ENCODE measurements around the gene COQ3.

The COQ3 gene

DNA sequence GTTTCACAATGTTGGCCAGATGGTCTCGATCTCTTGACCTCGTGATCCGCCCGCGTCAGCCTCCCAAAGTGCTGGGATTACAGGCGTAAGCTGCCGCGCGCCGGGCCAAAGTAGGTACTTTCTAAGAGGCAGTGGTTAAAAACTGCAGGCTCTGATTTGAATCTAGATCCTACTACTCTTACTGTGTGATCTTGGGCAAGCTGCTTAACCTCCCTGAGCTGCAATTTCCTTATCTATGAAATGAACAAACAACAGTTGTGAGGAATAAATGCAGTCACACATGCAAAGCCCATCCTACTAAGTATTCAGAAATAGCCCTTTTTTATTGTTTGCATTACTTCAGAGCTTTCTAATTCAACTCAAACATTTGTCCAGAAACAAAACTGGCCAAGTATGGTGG, 47.4 kb downstream of the COQ3 start:
- no peaks in the 10 kb centered on the region for H3K79me2 ChIP-seq (ENCODE audit: low read length)
- H3K4me3 ChIP-seq (ENCODE audit: low read length), result no peak overlapping the region
- H3K9ac ChIP-seq (ENCODE audit: low read length), result no peak overlapping the region
- H2AFZ ChIP-seq (ENCODE audit: low read depth, low read length), result no peak overlapping the region
- H3K4me1 ChIP-seq (ENCODE audit: low read length), result peaks cover 8% of the 10 kb centered on the region
- H3K9me3 ChIP-seq (ENCODE audit: insufficient read depth, low read length), result no peaks in the 10 kb centered on the region
- no peaks in the 10 kb centered on the region for H4K20me1 ChIP-seq (ENCODE audit: insufficient read depth, low read length)
- no peak overlapping the region for H3K4me2 ChIP-seq (ENCODE audit: low read length)
- H3K27ac ChIP-seq (ENCODE audit: low read length), result no peak overlapping the region
- TF ChIP-seq, protein P1, sequence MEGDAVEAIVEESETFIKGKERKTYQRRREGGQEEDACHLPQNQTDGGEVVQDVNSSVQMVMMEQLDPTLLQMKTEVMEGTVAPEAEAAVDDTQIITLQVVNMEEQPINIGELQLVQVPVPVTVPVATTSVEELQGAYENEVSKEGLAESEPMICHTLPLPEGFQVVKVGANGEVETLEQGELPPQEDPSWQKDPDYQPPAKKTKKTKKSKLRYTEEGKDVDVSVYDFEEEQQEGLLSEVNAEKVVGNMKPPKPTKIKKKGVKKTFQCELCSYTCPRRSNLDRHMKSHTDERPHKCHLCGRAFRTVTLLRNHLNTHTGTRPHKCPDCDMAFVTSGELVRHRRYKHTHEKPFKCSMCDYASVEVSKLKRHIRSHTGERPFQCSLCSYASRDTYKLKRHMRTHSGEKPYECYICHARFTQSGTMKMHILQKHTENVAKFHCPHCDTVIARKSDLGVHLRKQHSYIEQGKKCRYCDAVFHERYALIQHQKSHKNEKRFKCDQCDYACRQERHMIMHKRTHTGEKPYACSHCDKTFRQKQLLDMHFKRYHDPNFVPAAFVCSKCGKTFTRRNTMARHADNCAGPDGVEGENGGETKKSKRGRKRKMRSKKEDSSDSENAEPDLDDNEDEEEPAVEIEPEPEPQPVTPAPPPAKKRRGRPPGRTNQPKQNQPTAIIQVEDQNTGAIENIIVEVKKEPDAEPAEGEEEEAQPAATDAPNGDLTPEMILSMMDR (IDR thresholded peaks at IDR 0.05; ENCODE audit: low read depth, low read length), result no peak
- no peak for TF ChIP-seq EZH2phosphoT487 (IDR thresholded peaks at IDR 0.05; ENCODE audit: low read depth)
- peaks cover 5% of the 10 kb centered on the region; the same call in 1 of the 2 replicates for H3K27me3 ChIP-seq (ENCODE audit: low read depth, low read length)
- no peaks in the 10 kb centered on the region for H3K36me3 ChIP-seq (replicated peaks; ENCODE audit: low read depth, low read length)

DNA sequence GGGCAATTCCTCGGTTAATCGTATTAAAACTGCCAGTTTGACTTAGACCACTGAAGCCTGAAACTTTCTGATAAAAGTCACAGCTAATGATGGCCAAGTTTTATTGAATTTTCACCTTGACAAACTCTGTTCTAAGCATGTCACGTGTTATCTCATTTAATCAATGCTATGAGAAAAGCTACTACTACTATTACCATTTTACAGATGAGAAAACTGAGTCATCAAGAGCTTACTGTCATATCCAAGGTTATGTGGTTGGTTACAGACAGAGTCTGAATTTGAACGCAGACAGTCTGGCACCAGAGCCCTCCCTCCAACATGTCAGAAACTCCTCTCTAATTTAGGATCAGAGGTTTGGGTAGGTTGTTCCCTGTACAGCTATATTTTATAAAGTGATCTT, 48.8 kb downstream of the COQ3 start:
- Histone ChIP-seq H3K9ac (ENCODE audit: low read length) (no peak overlapping the region), H3K4me1 (ENCODE audit: low read length) (peaks cover 8% of the 10 kb centered on the region), H3K27me3 (ENCODE audit: low read depth, low read length) (no peaks in the 10 kb centered on the region), H3K36me3 (replicated peaks; ENCODE audit: low read depth, low read length) (no peaks in the 10 kb centered on the region), H3K4me3 (ENCODE audit: low read length) (no peak overlapping the region), H3K79me2 (ENCODE audit: low read length) (no peaks in the 10 kb centered on the region), H3K9me3 (ENCODE audit: insufficient read depth, low read length) (no peaks in the 10 kb centered on the region), H3K4me2 (ENCODE audit: low read length) (no peak overlapping the region), H2AFZ (ENCODE audit: low read depth, low read length) (no peak overlapping the region), H3K27ac (ENCODE audit: low read length) (no peak overlapping the region), H4K20me1 (ENCODE audit: insufficient read depth, low read length) (no peaks in the 10 kb centered on the region)
- TF ChIP-seq, protein P1 (IDR thresholded peaks at IDR 0.05; ENCODE audit: low read depth, low read length), result no peak
- TF ChIP-seq EZH2phosphoT487 (IDR thresholded peaks at IDR 0.05; ENCODE audit: low read depth), result no peak

DNA sequence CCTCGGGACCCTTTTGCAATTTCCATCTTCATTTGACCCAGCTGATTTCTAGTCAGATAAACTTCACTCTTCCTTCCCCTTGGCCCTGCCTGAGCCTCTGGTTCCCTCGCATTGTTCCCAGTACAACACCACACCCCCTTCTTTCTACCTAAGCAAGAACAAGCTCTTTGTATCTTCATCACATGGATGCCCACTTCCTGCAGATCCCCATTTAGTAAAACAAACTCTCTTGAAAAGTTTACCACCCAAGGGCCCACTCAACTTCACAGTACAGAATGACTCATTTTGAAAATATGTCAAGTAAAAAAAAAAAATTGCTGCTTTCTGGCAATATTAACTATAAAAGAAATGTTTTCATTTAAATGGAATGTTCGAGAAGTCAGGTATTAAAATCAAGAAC, 49.7 kb downstream of the COQ3 start:
- H3K4me2 ChIP-seq (ENCODE audit: low read length), result no peak overlapping the region
- no peaks in the 10 kb centered on the region for H3K9me3 ChIP-seq (ENCODE audit: insufficient read depth, low read length)
- no peaks in the 10 kb centered on the region for H3K27me3 ChIP-seq (ENCODE audit: low read depth, low read length)
- TF ChIP-seq, protein P1 (IDR thresholded peaks at IDR 0.05; ENCODE audit: low read depth, low read length), result no peak
- no peak for TF ChIP-seq EZH2phosphoT487 (IDR thresholded peaks at IDR 0.05; ENCODE audit: low read depth)
- no peak overlapping the region for H2AFZ ChIP-seq (ENCODE audit: low read depth, low read length)
- peaks cover 8% of the 10 kb centered on the region for H3K4me1 ChIP-seq (ENCODE audit: low read length)
- no peak overlapping the region for H3K4me3 ChIP-seq (ENCODE audit: low read length)
- H3K9ac ChIP-seq (ENCODE audit: low read length), result no peak overlapping the region
- no peaks in the 10 kb centered on the region for H3K36me3 ChIP-seq (replicated peaks; ENCODE audit: low read depth, low read length)
- no peak overlapping the region for H3K27ac ChIP-seq (ENCODE audit: low read length)
- no peaks in the 10 kb centered on the region for H4K20me1 ChIP-seq (ENCODE audit: insufficient read depth, low read length)
- H3K79me2 ChIP-seq (ENCODE audit: low read length), result no peaks in the 10 kb centered on the region

DNA sequence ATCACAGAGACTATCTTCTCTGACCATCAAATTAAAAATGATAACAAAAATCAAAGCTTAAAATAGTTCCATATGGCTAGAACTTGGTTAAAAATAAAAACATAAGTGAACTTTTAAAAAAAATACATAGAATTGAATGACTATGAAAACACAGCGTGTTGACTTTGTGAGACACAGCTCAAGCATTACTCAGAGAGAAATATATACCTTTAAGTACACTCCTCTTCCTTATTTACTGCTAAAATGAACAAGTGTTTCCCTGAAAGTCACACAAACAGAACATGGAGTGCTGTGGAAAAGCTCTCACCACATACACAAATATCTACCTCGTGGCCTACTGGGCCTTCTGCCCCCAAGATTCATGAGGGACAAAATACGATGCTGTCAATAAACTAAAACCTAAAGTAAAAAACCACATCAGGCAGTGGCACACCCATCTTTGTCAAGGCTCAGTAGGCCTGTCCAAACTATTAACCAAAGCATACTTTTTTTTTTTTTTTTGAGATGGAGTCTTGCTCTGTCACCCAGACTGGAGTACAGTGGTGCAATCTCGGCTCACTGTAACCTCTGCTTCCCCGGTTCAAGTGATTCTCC, 52.0 kb downstream of the COQ3 start:
- H3K4me2 ChIP-seq (ENCODE audit: low read length), result no peak overlapping the region
- no peaks in the 10 kb centered on the region for H3K27me3 ChIP-seq (ENCODE audit: low read depth, low read length)
- no peak for TF ChIP-seq EZH2phosphoT487 (IDR thresholded peaks at IDR 0.05; ENCODE audit: low read depth)
- TF ChIP-seq, protein P1 (IDR thresholded peaks at IDR 0.05; ENCODE audit: low read depth, low read length), result no peak
- H3K36me3 ChIP-seq (replicated peaks; ENCODE audit: low read depth, low read length), result no peaks in the 10 kb centered on the region
- no peak overlapping the region for H3K4me3 ChIP-seq (ENCODE audit: low read length)
- H4K20me1 ChIP-seq (ENCODE audit: insufficient read depth, low read length), result no peaks in the 10 kb centered on the region
- H3K4me1 ChIP-seq (ENCODE audit: low read length), result peaks cover 8% of the 10 kb centered on the region
- no peak overlapping the region for H2AFZ ChIP-seq (ENCODE audit: low read depth, low read length)
- H3K27ac ChIP-seq (ENCODE audit: low read length), result no peak overlapping the region
- no peaks in the 10 kb centered on the region for H3K9me3 ChIP-seq (ENCODE audit: insufficient read depth, low read length)
- no peak overlapping the region for H3K9ac ChIP-seq (ENCODE audit: low read length)
- H3K79me2 ChIP-seq (ENCODE audit: low read length), result no peaks in the 10 kb centered on the region
